Inferior parietal cortex (tissue), 1 donor: ENCODE results near the gene HNRNPM.
"Not testable (repeated sequence)": the region's sequence is repeated elsewhere in the genome, so short reads cannot be mapped to it uniquely, and the experiment has no call there.

ENCODE experiments used
- DNase-seq: peaks from one replicate; pipeline ENCODE4 v3.0.0-alpha.2; 2016; ENCODE audit errors: extremely low spot score

Gene HNRNPM, protein sequence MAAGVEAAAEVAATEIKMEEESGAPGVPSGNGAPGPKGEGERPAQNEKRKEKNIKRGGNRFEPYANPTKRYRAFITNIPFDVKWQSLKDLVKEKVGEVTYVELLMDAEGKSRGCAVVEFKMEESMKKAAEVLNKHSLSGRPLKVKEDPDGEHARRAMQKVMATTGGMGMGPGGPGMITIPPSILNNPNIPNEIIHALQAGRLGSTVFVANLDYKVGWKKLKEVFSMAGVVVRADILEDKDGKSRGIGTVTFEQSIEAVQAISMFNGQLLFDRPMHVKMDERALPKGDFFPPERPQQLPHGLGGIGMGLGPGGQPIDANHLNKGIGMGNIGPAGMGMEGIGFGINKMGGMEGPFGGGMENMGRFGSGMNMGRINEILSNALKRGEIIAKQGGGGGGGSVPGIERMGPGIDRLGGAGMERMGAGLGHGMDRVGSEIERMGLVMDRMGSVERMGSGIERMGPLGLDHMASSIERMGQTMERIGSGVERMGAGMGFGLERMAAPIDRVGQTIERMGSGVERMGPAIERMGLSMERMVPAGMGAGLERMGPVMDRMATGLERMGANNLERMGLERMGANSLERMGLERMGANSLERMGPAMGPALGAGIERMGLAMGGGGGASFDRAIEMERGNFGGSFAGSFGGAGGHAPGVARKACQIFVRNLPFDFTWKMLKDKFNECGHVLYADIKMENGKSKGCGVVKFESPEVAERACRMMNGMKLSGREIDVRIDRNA

DNA sequence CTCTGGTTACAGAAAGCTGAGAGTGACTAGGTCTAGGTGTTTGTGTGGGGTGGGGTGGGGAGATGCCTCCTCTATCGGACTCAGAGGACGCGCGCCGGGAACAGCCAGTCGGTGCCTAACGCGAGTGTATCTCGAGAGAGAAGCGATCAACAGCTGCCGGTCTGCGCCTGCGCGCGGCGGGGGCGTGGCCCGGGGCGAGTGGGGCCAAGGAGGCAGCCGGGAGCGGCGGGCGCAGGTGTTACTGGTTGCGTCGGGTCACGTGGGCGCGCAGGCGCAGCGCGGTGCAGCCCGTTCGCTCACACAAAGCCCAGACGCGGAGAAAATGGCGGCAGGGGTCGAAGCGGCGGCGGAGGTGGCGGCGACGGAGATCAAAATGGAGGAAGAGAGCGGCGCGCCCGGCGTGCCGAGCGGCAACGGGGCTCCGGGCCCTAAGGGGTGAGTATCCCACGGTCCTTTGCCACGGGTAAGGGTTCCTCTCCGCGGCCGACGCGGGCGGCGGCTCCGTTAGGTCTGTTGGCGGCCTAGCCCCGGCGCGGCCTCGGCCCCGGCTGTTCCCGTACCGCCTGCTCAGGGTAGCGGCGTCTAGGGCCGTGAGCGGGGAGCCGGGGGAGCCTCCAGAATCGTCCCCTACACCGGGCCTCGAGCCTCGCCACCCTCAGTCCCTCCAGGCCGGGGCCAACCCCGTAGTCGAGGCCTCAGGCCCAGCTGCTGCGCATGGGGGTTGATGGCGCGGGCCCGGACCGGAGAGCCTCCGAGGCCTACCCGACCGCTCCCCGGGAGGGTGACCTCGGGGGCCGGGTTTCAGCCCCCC, at the start of gene HNRNPM:
HNRNPM (plus strand) TSS at position 299 of the 811 bp plus-strand sequence; CDS start at position 323, 24 bp downstream.
- peak; percentile 99 for DNase-seq

DNA sequence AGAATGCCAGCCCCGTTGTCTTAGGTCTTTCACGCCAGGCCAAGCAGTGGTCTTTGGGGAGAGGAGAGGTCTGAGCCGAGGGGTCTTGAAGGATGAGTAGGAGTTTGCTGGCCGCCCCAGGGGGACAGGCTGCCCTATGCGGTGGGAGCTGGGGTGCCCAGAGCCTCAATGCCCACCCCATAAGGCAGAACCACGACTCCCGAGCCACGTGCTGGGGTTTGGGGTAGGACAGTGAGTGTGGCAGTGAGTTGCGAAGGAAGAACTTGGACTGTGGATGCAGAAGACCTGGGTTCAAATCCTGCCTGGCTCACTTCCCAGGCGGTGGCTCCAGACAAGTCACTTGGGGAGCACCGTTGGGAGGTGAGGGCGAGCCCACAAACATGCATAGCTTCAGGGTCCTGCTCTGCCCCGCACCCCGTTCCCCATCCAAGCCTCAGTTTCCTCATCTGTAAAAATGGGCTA, 49.1 kb upstream of the HNRNPM start:
- DNase-seq = no peak

DNA sequence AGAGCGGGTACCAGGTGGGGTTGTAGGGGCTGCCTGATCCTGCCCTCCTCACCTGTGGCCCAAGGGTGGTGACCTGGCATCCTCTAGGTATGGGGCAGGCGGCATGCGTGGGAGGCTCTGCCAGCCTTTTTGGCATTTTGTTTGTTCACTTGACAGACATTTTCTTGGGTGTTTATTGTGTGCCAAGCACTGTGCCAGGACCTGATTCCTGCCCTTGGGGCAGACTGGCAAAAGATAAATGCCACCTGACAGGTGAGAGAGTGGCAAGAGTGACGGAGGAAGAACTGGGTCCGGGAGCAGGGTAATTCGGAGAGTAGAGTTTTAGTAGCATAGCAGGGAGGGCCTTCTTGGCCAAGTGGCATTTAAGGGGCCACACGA, 48.6 kb upstream of the HNRNPM start:
- no peak for DNase-seq

DNA sequence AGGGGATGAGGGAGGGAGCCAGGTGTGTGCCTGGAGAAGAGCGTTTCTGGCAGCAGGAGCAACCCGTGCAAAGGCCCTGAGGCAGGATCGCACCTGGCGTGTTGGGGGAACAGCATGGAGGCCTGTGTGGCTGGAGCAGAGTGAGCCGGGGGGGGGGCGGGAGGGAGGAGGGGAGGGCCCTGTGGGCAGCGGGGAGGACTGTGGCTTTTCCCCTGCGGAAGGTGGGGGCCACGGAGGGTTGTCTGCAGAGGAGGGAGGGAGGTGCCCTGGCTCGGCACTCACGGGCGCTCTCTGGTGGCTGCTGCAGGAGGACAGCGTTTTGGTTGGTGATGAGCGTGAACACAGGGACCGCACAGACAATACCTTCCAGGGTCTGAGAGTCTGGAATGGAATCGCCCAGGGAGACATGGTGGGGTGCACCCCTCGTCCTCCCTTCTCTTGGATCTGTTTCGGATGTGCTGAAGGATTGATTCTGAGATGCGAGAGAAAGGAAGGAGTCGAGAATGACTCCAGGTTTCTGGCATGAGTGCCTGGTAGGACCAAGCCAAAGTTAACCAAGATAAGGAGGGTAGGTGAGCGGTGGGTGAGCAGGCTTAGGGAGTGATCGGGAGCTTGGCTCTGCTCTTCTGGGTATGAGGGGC, 48.1 kb upstream of the HNRNPM start:
- peak; percentile 65 for DNase-seq

DNA sequence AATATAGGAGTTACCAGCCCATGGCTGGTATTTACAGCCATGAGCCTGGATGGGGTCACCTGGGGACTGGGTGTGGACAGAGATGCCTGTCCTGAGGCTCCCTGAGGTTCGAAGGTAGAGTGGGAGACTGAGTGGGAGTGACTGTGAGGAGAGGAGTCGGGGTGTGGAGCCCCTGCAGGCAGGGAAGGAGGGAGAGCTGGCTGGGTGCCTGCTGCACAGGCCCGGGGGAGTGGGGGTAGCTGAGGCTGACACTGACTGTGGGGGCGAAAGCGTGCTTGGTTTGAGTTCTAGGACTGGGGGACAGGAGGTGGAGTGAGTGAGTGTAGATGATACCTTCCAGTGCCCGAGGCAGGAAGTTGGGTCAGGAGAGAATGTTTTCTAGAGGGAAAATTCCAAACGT, 47.5 kb upstream of the HNRNPM start:
- DNase-seq = no peak

DNA sequence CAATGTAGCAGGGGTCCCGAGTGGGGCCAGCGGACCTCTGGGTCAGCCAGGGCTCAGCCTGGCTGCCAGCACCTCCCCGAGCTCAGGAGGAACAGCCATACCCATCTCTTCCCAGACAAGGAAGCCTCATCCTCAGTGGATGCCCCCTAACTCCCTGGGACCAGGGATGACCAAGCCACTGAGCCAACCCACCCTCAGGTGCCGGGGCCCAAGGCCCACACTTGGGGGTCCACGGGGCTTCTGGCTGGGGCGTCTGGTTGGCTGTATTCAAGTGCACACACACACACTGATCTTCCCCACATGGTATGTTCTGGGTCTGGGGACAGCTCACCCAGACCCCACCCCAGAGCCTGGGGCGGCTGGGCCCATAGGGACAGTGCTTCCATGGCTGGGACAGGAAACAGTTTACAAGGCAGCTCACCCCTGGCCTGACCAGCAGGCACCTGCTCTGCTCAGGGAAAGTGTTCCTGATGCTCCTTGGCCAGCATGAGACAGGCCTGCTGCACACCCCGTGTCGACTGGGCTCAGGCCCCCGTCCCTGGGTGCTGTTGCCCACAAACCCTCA, 46.9 kb upstream of the HNRNPM start:
- DNase-seq = no peak

DNA sequence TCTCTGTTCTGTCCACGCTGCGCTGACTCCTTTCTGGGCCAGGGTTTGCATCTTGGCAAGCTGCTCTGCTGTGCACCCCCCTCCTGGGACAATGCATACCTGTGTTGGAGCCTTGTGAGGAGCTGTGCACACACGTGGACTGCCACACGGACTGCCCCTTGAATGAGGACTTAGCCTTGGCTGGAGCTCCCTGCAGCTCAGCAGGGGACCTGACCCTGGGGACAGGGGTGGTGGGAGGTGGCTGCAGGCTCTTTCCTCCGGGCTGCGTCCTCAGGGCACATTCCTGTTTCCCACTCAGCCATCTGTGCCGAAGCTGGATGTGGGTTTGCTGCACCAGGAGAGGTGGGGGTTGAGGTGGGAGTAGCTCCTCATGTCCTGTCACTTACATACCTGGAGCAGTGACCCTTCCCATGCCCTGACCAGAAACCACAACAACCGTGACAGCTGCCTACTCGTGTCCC, 46.4 kb upstream of the HNRNPM start:
- no peak for DNase-seq

DNA sequence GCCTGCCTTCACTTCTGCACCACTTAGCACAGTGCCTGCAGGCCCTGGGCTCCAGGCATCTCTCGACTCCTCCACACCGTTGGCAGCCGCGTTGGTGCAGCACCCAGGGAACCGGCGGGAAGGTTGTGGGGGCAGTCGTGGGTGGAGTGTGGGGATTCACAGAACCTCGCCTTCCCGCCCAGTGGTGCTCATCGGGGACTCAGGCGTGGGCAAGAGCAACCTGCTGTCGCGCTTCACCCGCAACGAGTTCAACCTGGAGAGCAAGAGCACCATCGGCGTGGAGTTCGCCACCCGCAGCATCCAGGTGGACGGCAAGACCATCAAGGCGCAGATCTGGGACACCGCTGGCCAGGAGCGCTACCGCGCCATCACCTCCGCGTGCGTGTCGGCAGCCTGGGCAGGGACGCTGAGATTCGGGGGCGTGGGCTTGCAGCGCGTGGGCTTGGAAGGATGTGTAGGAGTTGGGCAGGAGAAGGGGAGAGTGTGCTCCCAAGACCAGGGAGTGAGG, 45.0 kb upstream of the HNRNPM start:
- DNase-seq = no peak

DNA sequence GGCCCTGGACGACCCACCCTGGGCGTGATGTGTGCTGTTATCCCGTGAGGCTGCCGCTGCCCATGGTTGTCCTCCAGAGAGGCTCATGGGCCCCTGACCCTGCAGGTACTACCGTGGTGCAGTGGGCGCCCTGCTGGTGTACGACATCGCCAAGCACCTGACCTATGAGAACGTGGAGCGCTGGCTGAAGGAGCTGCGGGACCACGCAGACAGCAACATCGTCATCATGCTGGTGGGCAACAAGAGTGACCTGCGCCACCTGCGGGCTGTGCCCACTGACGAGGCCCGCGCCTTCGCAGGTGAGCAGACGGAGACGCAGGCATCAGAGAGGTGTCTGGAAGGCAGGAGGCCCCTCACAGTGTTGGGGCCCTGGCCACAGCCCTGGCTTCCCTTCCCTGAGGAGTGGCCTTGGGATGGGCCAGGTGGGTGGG, 42.8 kb upstream of the HNRNPM start:
- no peak for DNase-seq

DNA sequence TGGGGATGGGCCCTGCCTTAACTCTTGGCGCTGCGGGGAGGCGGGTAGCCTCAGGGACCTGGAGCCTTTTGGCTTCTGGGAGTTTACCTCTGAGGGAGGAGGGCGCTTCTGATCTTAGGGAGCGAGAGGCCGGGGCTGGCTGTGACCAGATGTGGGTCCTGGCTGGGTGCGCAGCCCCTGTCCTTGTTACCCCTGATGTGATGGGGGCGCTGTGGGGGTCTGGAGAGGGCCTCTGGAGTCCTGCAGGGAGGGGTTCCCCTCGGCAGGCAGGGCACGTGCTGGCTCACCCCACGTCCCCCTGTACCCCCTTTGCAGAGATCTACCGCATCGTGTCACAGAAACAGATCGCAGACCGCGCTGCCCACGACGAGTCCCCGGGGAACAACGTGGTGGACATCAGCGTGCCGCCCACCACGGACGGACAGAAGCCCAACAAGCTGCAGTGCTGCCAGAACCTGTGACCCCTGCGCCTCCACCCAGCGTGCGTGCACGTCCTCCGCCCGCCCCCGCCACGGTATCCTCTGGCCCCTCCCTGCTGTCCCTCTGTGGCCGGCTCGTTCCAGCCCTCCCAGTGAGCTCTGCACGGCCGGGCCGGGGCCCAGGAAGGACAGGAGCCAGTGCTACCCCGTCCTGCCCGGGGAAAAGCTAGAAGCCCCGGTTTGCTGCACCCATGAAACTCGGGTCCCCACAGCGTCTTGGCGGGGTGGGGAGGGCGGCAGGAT, 41.5 kb upstream of the HNRNPM start:
- no peak for DNase-seq

DNA sequence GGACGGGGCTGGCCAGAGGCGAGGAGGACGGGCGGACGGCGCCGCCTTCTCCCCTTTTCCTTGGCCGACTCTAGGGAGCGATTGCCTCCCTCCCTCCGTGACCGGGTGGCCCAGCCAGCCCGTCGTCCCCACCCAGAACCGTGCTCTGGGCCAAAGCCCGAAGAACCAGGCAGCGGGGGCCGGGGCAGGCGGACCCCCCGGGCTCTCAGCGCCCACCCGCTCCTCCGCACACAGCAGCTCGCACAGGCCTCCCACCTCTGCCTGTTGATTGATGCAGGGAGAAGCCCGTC, 41.0 kb upstream of the HNRNPM start:
- DNase-seq = no peak

DNA sequence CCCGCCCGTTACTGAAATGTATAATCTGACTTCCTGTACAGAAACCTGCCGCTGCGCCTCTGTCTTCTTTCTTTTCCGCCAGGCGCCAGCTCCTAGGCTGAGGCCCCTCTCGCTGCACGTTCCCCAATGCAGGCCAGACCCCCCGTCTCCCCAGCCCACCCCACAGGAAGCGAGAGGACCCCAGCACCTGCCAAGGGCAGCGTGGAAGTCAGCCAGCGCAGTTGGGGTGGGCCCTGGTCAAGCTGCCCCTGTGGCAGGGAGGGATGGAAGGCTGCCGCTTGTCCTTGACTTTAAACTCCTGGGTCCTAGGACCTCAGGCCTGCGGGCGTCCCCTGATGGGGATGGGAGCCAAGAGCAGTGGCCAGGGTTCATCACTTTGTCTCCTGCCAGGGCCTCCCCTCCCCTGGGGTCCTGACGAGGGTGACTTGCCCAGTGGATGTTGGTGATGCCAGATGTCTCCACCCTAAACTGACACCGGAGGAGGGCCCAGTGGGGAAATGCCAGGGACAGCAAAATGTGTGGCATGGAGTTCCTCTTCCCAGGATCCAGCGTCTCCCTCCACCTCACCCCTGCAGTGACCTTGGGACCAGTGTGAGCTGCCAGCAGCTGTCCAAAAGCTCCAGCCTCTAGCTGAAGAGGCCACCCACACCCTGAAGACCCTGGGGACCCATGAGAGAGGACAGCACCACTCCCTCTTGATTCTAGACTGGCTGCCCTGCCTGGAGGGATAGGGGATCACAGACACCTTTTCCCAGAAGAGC, 40.2 kb upstream of the HNRNPM start:
- DNase-seq = no peak

DNA sequence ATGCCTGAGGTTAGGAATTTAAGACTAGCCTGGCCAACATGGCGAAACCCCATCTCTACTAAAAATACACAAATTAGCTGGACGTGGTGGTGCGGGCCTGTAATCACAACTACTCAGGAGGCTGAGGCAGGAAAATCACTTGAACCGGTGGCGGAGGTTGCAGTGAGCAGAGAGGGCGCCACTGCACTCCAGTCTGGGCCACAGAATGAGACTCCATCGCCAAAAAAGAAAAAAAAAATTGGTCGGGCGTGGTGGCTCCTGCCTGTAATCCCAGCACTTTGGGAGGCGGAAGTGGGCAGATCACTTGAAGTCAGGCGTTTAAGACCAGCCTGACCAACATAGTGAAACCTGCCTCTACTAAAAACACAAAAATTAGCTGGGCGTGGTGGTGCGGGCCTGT, 34.1 kb upstream of the HNRNPM start:
- not testable (repeated sequence) for DNase-seq

DNA sequence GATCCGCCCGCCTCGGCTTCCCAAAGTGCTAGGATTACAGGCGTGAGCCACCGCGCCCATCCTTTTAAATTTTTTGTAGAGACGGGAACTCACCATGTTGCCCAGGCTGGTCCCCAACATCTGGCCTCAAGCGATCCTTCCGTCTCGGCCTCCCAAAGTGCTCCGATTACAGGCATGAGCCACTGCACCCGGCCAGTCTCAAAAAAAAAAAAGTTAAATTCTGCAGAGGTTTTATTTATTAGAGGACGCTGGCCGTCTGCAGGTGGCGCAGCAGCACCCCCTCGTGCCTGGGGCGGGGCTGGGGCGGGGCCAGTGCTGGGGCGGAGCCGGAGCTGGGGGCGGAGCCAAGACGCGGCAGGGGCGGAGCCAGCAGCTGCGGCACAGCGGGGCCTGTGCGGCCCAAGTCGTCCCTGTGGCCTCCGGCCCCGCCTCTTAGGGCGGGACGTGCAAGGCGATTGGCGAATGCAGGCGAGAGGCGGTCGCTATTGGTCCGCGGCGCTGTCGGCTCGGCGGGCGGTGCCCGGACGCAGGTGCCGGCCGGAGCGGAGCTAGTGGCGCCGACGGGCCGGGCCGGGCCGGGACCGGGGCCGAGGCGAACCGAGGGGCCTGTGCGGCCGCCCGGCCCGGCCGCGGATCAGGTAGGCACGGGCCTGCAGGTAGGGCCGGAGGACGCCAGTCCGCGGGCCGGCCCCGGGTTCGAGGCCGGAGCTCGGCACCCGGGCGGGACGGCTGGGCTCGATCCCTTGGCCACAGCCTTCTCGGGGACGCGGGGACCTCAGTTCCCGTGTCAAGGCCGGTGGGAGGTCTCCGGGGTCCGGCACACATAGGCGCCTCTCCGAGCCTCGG, 31.8 kb upstream of the HNRNPM start, which contains the start of gene MARCHF2:
MARCHF2 (plus strand) TSS at position 523 of the 846 bp plus-strand sequence. CDS start 8,536 bp downstream, outside the sequence.
- peak; percentile 96 for DNase-seq

DNA sequence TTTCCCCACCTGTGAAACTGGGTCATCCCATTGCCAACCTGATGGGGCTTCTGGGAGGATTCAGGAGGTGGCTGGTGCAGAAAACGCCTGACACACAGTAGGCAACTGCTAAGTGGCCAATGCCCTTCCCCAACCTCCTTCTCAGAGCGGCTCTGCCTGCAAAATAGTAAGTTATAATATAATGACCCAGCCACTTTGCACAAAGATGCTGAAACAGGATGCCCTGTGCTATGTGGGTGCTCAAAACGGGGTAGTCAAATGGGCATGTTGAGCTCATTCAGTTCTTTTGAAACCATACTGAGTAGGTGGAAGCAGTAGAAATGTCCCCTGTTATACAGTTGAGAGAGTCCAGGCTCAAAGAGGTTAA, 31.2 kb upstream of the HNRNPM start:
- DNase-seq = no peak

DNA sequence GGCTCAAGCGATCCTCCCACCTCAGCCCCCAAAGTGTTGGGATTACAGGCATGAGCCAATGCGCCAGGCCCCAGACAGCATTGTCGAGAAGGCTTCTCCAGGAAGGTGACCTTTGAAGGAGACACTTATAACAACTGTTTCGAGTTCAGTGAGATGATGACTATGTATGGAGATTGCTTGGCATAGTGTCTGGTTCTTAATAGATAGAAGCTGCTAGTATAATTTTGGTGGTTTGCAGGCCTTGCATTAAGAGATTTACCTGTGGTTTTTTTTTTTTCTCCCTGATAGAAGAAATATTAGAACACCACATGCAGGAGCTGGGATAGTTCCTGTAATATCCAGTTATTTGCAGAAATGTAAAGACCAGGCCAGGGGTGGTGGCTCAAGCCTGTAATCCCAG, 28.0 kb upstream of the HNRNPM start:
- no peak for DNase-seq

DNA sequence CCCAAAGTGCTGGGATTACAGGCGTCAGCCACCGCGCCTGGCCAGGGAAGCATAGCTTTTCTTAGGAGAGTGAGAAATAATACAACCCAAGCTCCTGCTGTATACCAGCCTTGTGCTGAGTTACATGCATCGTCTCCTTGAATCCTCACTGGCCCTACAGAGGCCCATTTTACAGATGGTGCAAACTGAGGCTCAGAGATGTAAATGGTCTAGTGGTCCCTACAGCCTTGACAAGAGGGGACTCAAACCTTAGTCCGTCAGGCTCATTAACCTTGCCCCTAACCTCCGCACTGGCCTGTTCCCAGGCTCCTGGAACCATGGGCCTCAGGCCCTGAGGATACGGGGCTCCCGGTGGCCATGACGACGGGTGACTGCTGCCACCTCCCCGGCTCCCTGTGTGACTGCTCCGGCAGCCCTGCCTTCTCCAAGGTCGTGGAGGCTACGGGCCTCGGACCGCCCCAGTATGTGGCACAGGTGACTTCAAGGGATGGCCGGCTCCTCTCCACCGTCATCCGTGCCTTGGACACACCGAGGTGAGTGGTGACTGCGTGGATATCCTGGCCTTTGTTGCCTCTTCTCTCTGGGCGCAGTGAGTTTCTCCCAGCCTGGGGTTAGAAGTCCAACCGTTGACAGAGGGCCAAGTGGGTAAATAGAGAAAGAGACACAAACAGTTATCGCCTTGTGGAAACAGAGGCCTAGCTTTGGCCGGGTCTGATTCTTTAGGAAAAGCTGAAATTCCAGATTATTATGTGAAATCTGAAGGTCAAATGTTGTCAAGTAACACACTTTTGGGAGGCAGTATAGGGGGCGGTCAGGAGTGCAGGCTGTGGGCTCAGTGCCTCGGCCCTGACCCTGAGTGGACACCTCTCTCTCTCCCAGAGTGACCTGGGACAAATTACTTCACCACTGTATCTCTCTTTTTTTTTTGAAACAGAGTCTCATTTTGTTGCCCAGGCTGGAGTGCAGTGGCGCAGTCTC, 23.0 kb upstream of the HNRNPM start:
- no peak for DNase-seq

DNA sequence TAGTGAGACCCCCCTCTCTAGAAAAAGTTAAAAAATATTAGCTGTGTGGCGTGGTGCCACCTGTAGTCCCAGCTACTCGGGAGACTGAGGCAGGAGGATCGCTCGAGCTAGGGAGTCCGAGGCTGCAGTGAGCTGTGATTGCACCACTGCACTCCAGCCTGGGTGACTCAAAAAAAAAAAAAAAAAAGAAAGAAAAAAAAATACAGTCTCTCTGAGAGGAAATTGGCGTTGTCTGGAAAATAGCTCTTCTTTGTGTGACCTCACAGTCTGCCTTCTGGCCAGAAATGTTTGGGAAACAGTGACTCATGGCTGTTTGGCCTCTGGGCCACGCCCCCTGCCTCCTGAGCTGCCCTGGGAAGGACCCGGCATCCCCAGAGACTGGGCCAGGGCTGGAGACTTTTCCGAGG, 21.0 kb upstream of the HNRNPM start:
- DNase-seq = peak; percentile 19
